Upper lobe of left lung (tissue), 6 donors: ENCODE results near the gene PIK3R6. TPM values are rescaled to one million over a fixed set of nuclear protein-coding genes. Genes with fewer than 3 reads are reported as not detected.
A peak's percentile ranks its signal among the peaks of the same experiment; 100 is the strongest.

Experiments
- ATAC-seq, 2 donors: fragments of 200-7000 bp; cut with Tn5 transposase; one replicate each; pipeline ENCODE4 v1.9.1; 2022; ENCODE audit warnings: mild to moderate bottlenecking in 2 of 2, moderate library complexity in 2 of 2; ENCODE audit not compliant: low FRiP score in 2 of 2
- DNase-seq, 2 donors: peaks; one replicate each; pipeline ENCODE4 v3.0.0-alpha.2; 2019 to 2020
- H3K27ac ChIP-seq, 4 donors: fragments of 200-600 bp; sonication (generic); one replicate each; pipeline ENCODE4 v1.5.1; 2016 to 2019
- H3K27me3 ChIP-seq, 4 donors: fragments of 200-600 bp; sonication (generic); one replicate each; pipeline ENCODE4 v1.5.1; 2017 to 2019
- H3K36me3 ChIP-seq, 4 donors: fragments of 200-600 bp; sonication (generic); one replicate each; pipeline ENCODE4 v1.5.1; 2016 to 2019
- H3K4me1 ChIP-seq, 4 donors: fragments of 200-600 bp; sonication (generic); one replicate each; pipeline ENCODE4 v1.5.1; 2018 to 2019
- H3K4me3 ChIP-seq, 4 donors: fragments of 200-600 bp; sonication (generic); one replicate each; pipeline ENCODE4 v1.5.1; 2017 to 2019; ENCODE audit warnings: mild to moderate bottlenecking in 2 of 4, moderate library complexity in 1 of 4
- H3K9me3 ChIP-seq, 4 donors: fragments of 200-600 bp; sonication (generic); one replicate each; pipeline ENCODE4 v1.5.1; 2018 to 2019
- EP300 ChIP-seq, 4 donors: sonication (generic); formaldehyde crosslinking; IDR thresholded peaks; one replicate each; pipeline ENCODE4 v1.5.1; 2017; ENCODE audit warnings: antibody characterized with exemption in 4 of 4, control low read depth in 2 of 4
- POLR2A ChIP-seq, 4 donors: fragments of 450-650 bp; IDR thresholded peaks; one replicate each; pipeline ENCODE4 v1.5.1; 2016 to 2017; ENCODE audit warnings: antibody characterized with exemption in 4 of 4, mild to moderate bottlenecking in 2 of 4
- POLR2AphosphoS5 ChIP-seq, 2 donors: sonication (generic); formaldehyde crosslinking; IDR thresholded peaks; one replicate each; pipeline ENCODE4 v1.5.1; 2017; ENCODE audit warnings: antibody characterized with exemption in 2 of 2
- WGBS, 2 donors: methylation state at CpG; one replicate each; pipeline ENCODE4 v1.1.5; 2017 to 2018; 5-methylcytosine and 5-hydroxymethylcytosine counted together
- total RNA-seq, 6 donors: library from RNA; depleted of rRNA in 4 of 6; stranded (reverse); fragments of >200 nt in 4 of 6; gene quantifications; one replicate each; pipeline versions ENCODE4 v1.1.0 to v1.2.1, GENCODE V29; 2016 to 2021
- TF ChIP-seq, protein P1 (sequence below), 6 experiments: fragments of 450-650 bp in 4 of 6; fragments of 200-600 bp in 2 of 6; sonication (generic) in 2 of 6; IDR thresholded peaks; one replicate each; pipeline ENCODE4 v1.5.1; 2016 to 2019; ENCODE audit warnings: antibody characterized with exemption in 6 of 6
- donor health status: DM: no; HTN: no; CAD: no; lungs with moderate emphysema.
- donor health status: DM: no; HTN: yes; CAD: no; lungs with severe emphysema.

PIK3R6 gene
- total RNA-seq, 6 donors from 2014 or later, result 1.1 to 4.2 (median 2.4) TPM

DNA sequence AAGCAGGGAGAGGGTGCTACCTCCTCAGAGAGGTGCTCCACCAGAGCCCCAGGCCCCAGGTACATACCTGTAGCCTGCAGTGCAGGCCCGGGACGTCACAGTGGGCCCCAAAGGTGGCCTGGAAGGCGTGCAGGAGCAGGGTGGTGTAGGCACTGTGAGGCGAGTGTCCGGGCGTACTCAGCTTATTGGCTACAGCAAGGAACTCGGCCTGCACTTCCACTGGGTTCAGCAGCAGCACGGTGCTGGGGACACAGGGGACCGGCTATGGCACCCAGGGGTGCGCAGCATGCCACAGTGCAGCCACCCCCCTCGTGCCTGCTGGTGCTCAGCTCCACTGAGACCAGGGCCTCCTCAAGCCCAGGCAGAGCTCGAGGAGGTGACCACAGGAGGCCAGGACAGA is 23.2 kb upstream of the PIK3R6 start:
- ATAC-seq (no peak), DNase-seq (no peak)
- Histone ChIP-seq H3K36me3 (peaks cover 0 to 14% (median 8%) of the 10 kb centered on the region in 4 donors), H3K27me3 (no peaks in the 10 kb centered on the region), H3K9me3 (no peaks in the 10 kb centered on the region), H3K27ac (no peak overlapping the region), H3K4me3 (no peak overlapping the region), H3K4me1 (peaks cover 0 to 7% (median 2%) of the 10 kb centered on the region in 4 donors)
- TF ChIP-seq POLR2A (IDR thresholded peaks at IDR 0.05) (no peak), POLR2AphosphoS5 (IDR thresholded peaks at IDR 0.05) (no peak), EP300 (IDR thresholded peaks at IDR 0.05) (no peak)
- TF ChIP-seq, protein P1, sequence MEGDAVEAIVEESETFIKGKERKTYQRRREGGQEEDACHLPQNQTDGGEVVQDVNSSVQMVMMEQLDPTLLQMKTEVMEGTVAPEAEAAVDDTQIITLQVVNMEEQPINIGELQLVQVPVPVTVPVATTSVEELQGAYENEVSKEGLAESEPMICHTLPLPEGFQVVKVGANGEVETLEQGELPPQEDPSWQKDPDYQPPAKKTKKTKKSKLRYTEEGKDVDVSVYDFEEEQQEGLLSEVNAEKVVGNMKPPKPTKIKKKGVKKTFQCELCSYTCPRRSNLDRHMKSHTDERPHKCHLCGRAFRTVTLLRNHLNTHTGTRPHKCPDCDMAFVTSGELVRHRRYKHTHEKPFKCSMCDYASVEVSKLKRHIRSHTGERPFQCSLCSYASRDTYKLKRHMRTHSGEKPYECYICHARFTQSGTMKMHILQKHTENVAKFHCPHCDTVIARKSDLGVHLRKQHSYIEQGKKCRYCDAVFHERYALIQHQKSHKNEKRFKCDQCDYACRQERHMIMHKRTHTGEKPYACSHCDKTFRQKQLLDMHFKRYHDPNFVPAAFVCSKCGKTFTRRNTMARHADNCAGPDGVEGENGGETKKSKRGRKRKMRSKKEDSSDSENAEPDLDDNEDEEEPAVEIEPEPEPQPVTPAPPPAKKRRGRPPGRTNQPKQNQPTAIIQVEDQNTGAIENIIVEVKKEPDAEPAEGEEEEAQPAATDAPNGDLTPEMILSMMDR (IDR thresholded peaks at IDR 0.05), result no peak
- 85 to 86% methylated on average over 12 of the region's 12 CpGs for WGBS, 2 donors

DNA sequence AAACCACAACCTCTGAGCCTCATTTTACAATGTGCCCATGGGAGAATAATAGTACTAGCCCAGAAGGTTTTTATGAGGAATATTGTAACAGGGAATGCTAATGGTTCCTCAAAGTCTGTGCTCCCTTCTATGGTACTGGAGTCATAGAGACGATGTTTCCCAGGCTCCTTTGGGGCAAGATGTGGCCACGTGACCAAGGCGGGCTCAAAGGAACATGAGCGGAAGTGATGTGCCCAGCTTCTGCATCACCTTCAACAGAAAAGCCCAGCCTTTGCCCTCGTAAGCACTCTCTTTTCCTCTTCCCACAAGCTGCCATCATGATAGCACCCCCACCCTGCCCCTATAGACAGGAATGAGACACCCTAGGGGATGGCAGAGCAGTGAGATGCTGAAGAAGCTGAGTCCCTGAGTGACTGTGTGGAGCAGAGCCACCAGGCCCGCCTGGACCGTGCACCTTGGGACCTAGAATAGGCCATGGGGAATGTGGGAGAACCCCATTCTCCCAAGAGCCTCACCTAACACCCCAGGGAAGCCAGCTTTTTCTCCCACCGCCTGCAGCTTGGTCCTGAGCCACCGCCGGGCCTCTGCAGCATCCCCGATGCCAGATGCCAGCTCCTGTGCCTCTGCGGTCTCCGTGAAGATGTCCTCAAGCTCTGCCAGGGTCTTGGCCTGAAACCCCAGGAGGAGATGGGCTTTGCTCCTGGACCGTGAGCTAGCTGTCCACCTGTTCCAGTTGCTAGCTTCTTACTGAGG is 22.2 kb upstream of the PIK3R6 start:
- Histone ChIP-seq H3K27ac (no peak overlapping the region), H3K36me3 (peaks cover 0 to 15% (median 8%) of the 10 kb centered on the region in 4 donors), H3K9me3 (no peaks in the 10 kb centered on the region), H3K4me3 (no peak overlapping the region), H3K27me3 (no peaks in the 10 kb centered on the region), H3K4me1 (peaks cover 0 to 3% (median under 1%) of the 10 kb centered on the region in 4 donors)
- TF ChIP-seq POLR2A (IDR thresholded peaks at IDR 0.05) (no peak), EP300 (IDR thresholded peaks at IDR 0.05) (no peak), POLR2AphosphoS5 (IDR thresholded peaks at IDR 0.05) (no peak)
- TF ChIP-seq, protein P1 (IDR thresholded peaks at IDR 0.05), result no peak
- DNase-seq (no peak), ATAC-seq (no peak)
- 96% methylated on average over 12 to 14 of the region's 14 CpGs for WGBS, 2 donors

DNA sequence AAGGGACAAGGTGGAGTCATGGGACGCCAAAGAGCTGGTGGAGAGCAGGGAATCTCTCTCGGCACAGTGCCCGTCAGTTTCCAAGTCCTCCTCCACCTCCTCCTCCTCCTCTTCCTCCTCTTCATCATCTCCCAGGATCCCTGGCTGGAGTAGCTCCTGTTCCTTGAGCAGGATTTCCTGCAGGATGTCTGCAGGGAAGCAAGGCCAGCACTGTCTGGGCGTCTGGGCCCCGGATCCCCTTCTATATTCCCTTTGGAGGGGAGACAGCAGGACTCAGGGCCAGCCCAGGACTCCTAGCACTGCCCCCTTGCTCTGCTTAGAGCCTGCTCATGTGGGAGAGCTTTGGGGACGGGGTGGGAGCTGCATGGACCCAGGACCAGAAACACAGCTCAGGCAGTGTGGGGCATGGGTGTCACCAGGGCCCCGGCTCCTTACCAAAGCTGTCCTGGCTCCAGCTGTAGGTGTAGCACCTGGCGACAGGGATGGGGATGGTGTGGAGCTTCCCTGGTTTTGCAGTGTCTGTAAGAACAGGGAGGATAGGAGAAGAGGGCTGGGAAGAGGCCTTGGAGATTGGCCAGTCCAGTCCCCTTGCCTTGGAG is 21.3 kb upstream of the PIK3R6 start:
- no peak for TF ChIP-seq POLR2A (IDR thresholded peaks at IDR 0.05)
- TF ChIP-seq, protein P1 (IDR thresholded peaks at IDR 0.05), result no peak
- TF ChIP-seq POLR2AphosphoS5 (IDR thresholded peaks at IDR 0.05), result no peak
- TF ChIP-seq EP300 (IDR thresholded peaks at IDR 0.05), result no peak
- 63 to 69% methylated on average over 6 to 8 of the region's 8 CpGs for WGBS, 2 donors
- Histone ChIP-seq H3K36me3 (peaks cover 0 to 17% (median 11%) of the 10 kb centered on the region in 4 donors), H3K4me1 (peaks cover 0 to 3% (median 0%) of the 10 kb centered on the region in 4 donors), H3K4me3 (no peak overlapping the region), H3K9me3 (no peaks in the 10 kb centered on the region), H3K27ac (no peak overlapping the region), H3K27me3 (no peaks in the 10 kb centered on the region)
- ATAC-seq, result no peak
- DNase-seq, result no peak

DNA sequence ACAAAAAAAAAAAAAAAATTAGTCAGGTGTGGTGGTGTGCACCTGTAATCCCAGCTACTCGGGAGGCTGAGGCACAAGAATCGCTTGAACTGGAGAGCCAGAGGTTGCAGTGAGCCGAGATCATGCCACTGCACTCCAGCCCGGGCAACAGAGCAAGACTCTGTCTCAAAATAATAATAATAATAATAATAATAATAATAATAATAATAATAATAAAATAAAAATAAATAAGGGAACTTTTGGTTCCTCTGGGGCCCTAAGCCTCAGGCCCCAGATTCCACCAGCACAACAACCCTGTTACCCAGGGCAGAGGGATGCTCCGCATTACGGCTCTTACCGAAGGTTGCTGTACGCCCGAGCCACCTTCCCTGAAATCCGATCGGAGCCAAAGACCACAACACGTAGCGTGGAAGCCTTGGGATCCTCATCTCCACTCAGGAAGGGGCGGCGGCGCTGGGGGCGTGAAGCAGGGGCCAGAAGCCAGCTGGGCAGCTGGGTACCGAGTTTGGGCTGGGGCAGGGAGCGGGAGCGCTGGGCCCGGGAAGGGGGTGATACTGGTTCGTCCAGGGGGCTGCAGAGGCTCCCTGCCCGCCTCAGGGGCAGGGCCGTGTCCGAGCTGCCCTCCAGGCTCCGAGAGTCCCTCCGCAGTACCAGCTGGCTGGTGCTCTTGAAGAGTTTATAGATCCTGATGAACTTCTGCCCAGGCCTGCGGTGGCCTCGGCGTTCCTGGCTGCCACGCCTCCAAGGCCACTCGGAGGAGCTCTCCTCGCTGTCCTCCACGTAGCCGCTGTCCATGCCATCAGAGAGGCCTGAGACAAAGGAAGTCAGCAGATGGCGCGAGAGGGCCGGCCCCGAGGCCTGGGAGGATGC is 20.6 kb upstream of the PIK3R6 start:
- H3K9me3 ChIP-seq, result no peaks in the 10 kb centered on the region
- peaks cover 0 to 3% (median 0%) of the 10 kb centered on the region in 4 donors for H3K4me1 ChIP-seq
- WGBS, 2 donors, result 81 to 82% methylated on average over 28 to 33 of the region's 39 CpGs
- no peaks in the 10 kb centered on the region for H3K27me3 ChIP-seq
- no peak for TF ChIP-seq POLR2AphosphoS5 (IDR thresholded peaks at IDR 0.05)
- TF ChIP-seq, protein P1 (IDR thresholded peaks at IDR 0.05), result peak in 1 of 6 experiments; percentile 15
- no peak overlapping the region for H3K27ac ChIP-seq
- DNase-seq, result peak in 1 of 2 donors; percentile 81
- H3K36me3 ChIP-seq, result peaks cover 0 to 17% (median 11%) of the 10 kb centered on the region in 4 donors
- no peak overlapping the region for H3K4me3 ChIP-seq
- peak in 1 of 2 donors; percentile 31 for ATAC-seq
